ENCODE data around the gene DTHD1. TPM values are rescaled to one million over a fixed set of nuclear protein-coding genes. Genes with fewer than 3 reads are reported as not detected.

The DTHD1 gene
- under 1 TPM; 0.15 to 0.71 (median 0.19) TPM for total RNA-seq

GRCh38 chr4:36281384-36282106, at the start of gene DTHD1:
Gene DTHD1, plus strand, starts transcription at chr4:36281616. Its CDS starts 143 bp downstream, at chr4:36281759.
- no peak for DNase-seq
- no peaks in the 10 kb centered on the region for H3K9me3 Mint-ChIP-seq
- H3K27me3 Mint-ChIP-seq (ENCODE audit: low read depth), result no peaks in the 10 kb centered on the region
- peaks cover 55% of the 10 kb centered on the region for H3K4me1 Mint-ChIP-seq (ENCODE audit: low read depth)
- H3K36me3 Mint-ChIP-seq (ENCODE audit: insufficient read depth), result no peaks in the 10 kb centered on the region
- H3K4me3 Mint-ChIP-seq, result peak within 1 kb of the TSS; percentile 64
- peak in 1 of 2 donors; percentile 44 for ATAC-seq

GRCh38 chr4:36233567-36234266, 47.7 kb upstream of the DTHD1 start:
- no peaks in the 10 kb centered on the region for H3K27me3 Mint-ChIP-seq (ENCODE audit: low read depth)
- no peak for DNase-seq
- ATAC-seq, result peak; percentile 28 to 50
- peaks cover 10% of the 10 kb centered on the region for H3K9me3 Mint-ChIP-seq
- H3K4me1 Mint-ChIP-seq (ENCODE audit: low read depth), result peaks cover 85% of the 10 kb centered on the region
- H3K36me3 Mint-ChIP-seq (ENCODE audit: insufficient read depth), result peaks cover 50% of the 10 kb centered on the region
- no peak overlapping the region for H3K4me3 Mint-ChIP-seq

GRCh38 chr4:36235306-36235705, 46.1 kb upstream of the DTHD1 start:
- no peak overlapping the region for H3K4me3 Mint-ChIP-seq
- no peak for DNase-seq
- ATAC-seq, result peak in 1 of 2 donors; percentile 33
- H3K36me3 Mint-ChIP-seq (ENCODE audit: insufficient read depth), result peaks cover 56% of the 10 kb centered on the region
- H3K9me3 Mint-ChIP-seq, result peaks cover 10% of the 10 kb centered on the region
- H3K27me3 Mint-ChIP-seq (ENCODE audit: low read depth), result no peaks in the 10 kb centered on the region
- H3K4me1 Mint-ChIP-seq (ENCODE audit: low read depth), result peaks cover 83% of the 10 kb centered on the region

GRCh38 chr4:36236159-36236558, 45.3 kb upstream of the DTHD1 start:
- peaks cover 84% of the 10 kb centered on the region for H3K4me1 Mint-ChIP-seq (ENCODE audit: low read depth)

GRCh38 chr4:36237366-36238313, 43.8 kb upstream of the DTHD1 start:
- Mint-ChIP-seq H3K36me3 (ENCODE audit: insufficient read depth) (peaks cover 46% of the 10 kb centered on the region), H3K9me3 (peaks cover 6% of the 10 kb centered on the region), H3K4me1 (ENCODE audit: low read depth) (peaks cover 82% of the 10 kb centered on the region), H3K27me3 (ENCODE audit: low read depth) (no peaks in the 10 kb centered on the region), H3K4me3 (peak overlapping the region; percentile 14)
- ATAC-seq, result no peak
- no peak for DNase-seq

More at GRCh38 chr4:36236159-36236558, 45.3 kb upstream of the DTHD1 start:
- DNase-seq (no peak), ATAC-seq (no peak)
- Mint-ChIP-seq H3K27me3 (ENCODE audit: low read depth) (no peaks in the 10 kb centered on the region), H3K36me3 (ENCODE audit: insufficient read depth) (peaks cover 52% of the 10 kb centered on the region), H3K4me3 (no peak overlapping the region), H3K9me3 (peaks cover 10% of the 10 kb centered on the region)

GRCh38 chr4:36241771-36242170, 39.6 kb upstream of the DTHD1 start:
- peaks cover 66% of the 10 kb centered on the region for H3K4me1 Mint-ChIP-seq (ENCODE audit: low read depth)
- peak; percentile 19 to 34 for ATAC-seq

GRCh38 chr4:36242629-36243354, 38.6 kb upstream of the DTHD1 start:
- Mint-ChIP-seq H3K27me3 (ENCODE audit: low read depth) (no peaks in the 10 kb centered on the region), H3K4me1 (ENCODE audit: low read depth) (peaks cover 58% of the 10 kb centered on the region), H3K36me3 (ENCODE audit: insufficient read depth) (peaks cover 17% of the 10 kb centered on the region), H3K4me3 (peak overlapping the region; percentile 94), H3K9me3 (peaks cover 5% of the 10 kb centered on the region)
- ATAC-seq (no peak), DNase-seq (no peak)

More at GRCh38 chr4:36241771-36242170, 39.6 kb upstream of the DTHD1 start:
- Mint-ChIP-seq H3K27me3 (ENCODE audit: low read depth) (no peaks in the 10 kb centered on the region), H3K9me3 (peaks cover 6% of the 10 kb centered on the region), H3K4me3 (peak overlapping the region; percentile 94), H3K36me3 (ENCODE audit: insufficient read depth) (peaks cover 23% of the 10 kb centered on the region)
- DNase-seq, result no peak

GRCh38 chr4:36243355-36244256, 37.8 kb upstream of the DTHD1 start:
- peaks cover 50% of the 10 kb centered on the region for H3K4me1 Mint-ChIP-seq (ENCODE audit: low read depth)
- H3K4me3 Mint-ChIP-seq, result peak overlapping the region; percentile 94
- H3K27me3 Mint-ChIP-seq (ENCODE audit: low read depth), result no peaks in the 10 kb centered on the region
- peak; percentile 48 for DNase-seq
- H3K36me3 Mint-ChIP-seq (ENCODE audit: insufficient read depth), result peaks cover 9% of the 10 kb centered on the region
- no peaks in the 10 kb centered on the region for H3K9me3 Mint-ChIP-seq
- ATAC-seq, result peak; percentile 44 to 52

GRCh38 chr4:36244257-36245082, 36.9 kb upstream of the DTHD1 start, which contains the start of gene ARAP2:
Gene ARAP2, minus strand, starts transcription at chr4:36244514. Its CDS starts 15,028 bp downstream, at chr4:36229486.
- DNase-seq (peak; percentile 77), ATAC-seq (peak; percentile 73 to 77)
- peaks cover 3% of the 10 kb centered on the region for H3K36me3 Mint-ChIP-seq (ENCODE audit: insufficient read depth)
- H3K4me3 Mint-ChIP-seq, result peak within 1 kb of the TSS; percentile 94
- H3K27me3 Mint-ChIP-seq (ENCODE audit: low read depth), result no peaks in the 10 kb centered on the region
- no peaks in the 10 kb centered on the region for H3K9me3 Mint-ChIP-seq
- peaks cover 44% of the 10 kb centered on the region for H3K4me1 Mint-ChIP-seq (ENCODE audit: low read depth)

- Mint-ChIP-seq H3K4me3 (no peak overlapping the region), H3K9me3 (no peaks in the 10 kb centered on the region), H3K4me1 (ENCODE audit: low read depth) (peaks cover 41% of the 10 kb centered on the region), H3K36me3 (ENCODE audit: insufficient read depth) (no peaks in the 10 kb centered on the region), H3K27me3 (ENCODE audit: low read depth) (no peaks in the 10 kb centered on the region)
- DNase-seq, result no peak
- ATAC-seq, result no peak
These were observed 31.8 kb upstream of the DTHD1 start for GRCh38 chr4:36249610-36250009.

GRCh38 chr4:36251983-36252382, 29.4 kb upstream of the DTHD1 start:
- H3K36me3 Mint-ChIP-seq (ENCODE audit: insufficient read depth), result no peaks in the 10 kb centered on the region
- H3K4me1 Mint-ChIP-seq (ENCODE audit: low read depth), result peaks cover 51% of the 10 kb centered on the region
- no peaks in the 10 kb centered on the region for H3K27me3 Mint-ChIP-seq (ENCODE audit: low read depth)
- no peak for ATAC-seq
- no peak overlapping the region for H3K4me3 Mint-ChIP-seq
- H3K9me3 Mint-ChIP-seq, result no peaks in the 10 kb centered on the region
- DNase-seq, result no peak

- no peak overlapping the region for H3K4me3 Mint-ChIP-seq
- no peak for ATAC-seq
- H3K9me3 Mint-ChIP-seq, result no peaks in the 10 kb centered on the region
- no peaks in the 10 kb centered on the region for H3K27me3 Mint-ChIP-seq (ENCODE audit: low read depth)
- peaks cover 51% of the 10 kb centered on the region for H3K4me1 Mint-ChIP-seq (ENCODE audit: low read depth)
- DNase-seq, result no peak
- no peaks in the 10 kb centered on the region for H3K36me3 Mint-ChIP-seq (ENCODE audit: insufficient read depth)
These were observed 27.0 kb upstream of the DTHD1 start for GRCh38 chr4:36254371-36254770.

Data from activated T-cell treated with anti-CD3 and anti-CD28 coated beads, Interleukin-2, amount 50 U/mL, for 4 hours (primary cell).